ENCODE data around the gene FIBP. TPM values are rescaled to one million over a fixed set of nuclear protein-coding genes. Genes with fewer than 3 reads are reported as not detected.

The FIBP gene
- total RNA-seq, 1 donor from 2014 or later: 77.8 TPM

DNA sequence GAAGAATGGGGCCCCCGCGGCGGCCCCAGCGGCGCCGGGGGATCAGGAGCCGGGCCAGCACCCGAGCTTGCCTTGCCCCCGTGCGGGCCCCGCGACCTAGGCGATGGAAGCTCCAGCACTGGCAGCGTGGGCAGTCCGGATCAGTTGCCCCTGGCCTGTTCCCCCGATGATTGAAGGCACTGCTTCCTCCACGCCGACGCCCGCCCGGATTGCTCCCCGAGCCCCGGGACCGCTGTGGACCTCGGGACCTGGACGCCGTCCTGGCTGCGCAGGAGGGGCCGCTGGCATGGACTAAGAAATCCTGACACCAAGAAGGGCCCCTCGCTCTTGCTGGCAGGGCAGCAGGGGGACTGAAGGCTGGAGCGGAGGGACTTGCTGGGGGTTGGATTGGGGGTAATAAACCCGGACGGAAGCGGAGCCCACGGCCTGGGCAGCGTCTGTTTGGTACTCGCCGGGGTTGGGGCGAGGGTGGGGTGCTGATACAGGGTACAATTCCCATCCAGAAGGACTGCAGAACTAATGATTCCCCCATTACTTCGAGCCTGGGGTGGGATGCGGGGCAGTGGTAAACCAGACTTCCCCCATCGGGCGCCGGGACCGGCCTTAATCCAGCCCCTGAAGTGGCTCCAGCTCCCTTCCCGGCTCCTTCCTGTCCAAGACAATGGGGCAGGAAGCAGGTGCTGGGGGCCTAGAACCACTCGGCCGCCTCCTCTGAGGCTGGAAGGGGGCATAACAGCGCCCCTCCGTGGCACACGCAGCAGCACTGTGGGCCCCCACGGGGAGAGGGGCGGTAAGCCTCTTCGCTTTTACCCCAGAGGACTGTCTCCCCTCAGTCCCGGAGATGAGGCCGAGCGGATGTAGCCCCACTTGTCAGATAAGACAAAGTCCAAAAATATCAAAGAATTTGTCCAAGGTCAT, 3.2 kb upstream of the FIBP start:
- Mint-ChIP-seq H3K9me3 (ENCODE audit: low read depth) (no peaks in the 10 kb centered on the region), H3K27me3 (peaks cover 33% of the 10 kb centered on the region), H3K27ac (no peak overlapping the region), H3K4me3 (ENCODE audit: low read depth) (peak overlapping the region; percentile 63), H3K36me3 (ENCODE audit: insufficient read depth) (peaks cover 1% of the 10 kb centered on the region), H3K4me1 (ENCODE audit: low read depth) (peaks cover 34% of the 10 kb centered on the region)
- TF ChIP-seq, protein P1, sequence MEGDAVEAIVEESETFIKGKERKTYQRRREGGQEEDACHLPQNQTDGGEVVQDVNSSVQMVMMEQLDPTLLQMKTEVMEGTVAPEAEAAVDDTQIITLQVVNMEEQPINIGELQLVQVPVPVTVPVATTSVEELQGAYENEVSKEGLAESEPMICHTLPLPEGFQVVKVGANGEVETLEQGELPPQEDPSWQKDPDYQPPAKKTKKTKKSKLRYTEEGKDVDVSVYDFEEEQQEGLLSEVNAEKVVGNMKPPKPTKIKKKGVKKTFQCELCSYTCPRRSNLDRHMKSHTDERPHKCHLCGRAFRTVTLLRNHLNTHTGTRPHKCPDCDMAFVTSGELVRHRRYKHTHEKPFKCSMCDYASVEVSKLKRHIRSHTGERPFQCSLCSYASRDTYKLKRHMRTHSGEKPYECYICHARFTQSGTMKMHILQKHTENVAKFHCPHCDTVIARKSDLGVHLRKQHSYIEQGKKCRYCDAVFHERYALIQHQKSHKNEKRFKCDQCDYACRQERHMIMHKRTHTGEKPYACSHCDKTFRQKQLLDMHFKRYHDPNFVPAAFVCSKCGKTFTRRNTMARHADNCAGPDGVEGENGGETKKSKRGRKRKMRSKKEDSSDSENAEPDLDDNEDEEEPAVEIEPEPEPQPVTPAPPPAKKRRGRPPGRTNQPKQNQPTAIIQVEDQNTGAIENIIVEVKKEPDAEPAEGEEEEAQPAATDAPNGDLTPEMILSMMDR (IDR thresholded peaks at IDR 0.05; ENCODE audit: unreplicated experiment): no peak
- no peak for DNase-seq (ENCODE audit: low spot score, unreplicated experiment)

- DNase-seq (ENCODE audit: low spot score, unreplicated experiment): peak; percentile 87
- peak within 1 kb of the TSS; percentile 98 for H3K4me3 Mint-ChIP-seq (ENCODE audit: low read depth)
- peaks cover 1% of the 10 kb centered on the region for H3K36me3 Mint-ChIP-seq (ENCODE audit: insufficient read depth)
- TF ChIP-seq, protein P1 (IDR thresholded peaks at IDR 0.05; ENCODE audit: unreplicated experiment): peak; percentile 49
- H3K27me3 Mint-ChIP-seq: peaks cover 24% of the 10 kb centered on the region
- no peaks in the 10 kb centered on the region for H3K9me3 Mint-ChIP-seq (ENCODE audit: low read depth)
- peak within 1 kb of the TSS; percentile 93 for H3K27ac Mint-ChIP-seq
- peaks cover 35% of the 10 kb centered on the region for H3K4me1 Mint-ChIP-seq (ENCODE audit: low read depth)
These were observed 2.3 kb upstream of the FIBP start, which contains the start of gene CCDC85B for GRCh38 chr11:65890324-65891218. Gene CCDC85B, plus strand, starts transcription at chr11:65890673. Its CDS starts 111 bp downstream, at chr11:65890784.

DNA sequence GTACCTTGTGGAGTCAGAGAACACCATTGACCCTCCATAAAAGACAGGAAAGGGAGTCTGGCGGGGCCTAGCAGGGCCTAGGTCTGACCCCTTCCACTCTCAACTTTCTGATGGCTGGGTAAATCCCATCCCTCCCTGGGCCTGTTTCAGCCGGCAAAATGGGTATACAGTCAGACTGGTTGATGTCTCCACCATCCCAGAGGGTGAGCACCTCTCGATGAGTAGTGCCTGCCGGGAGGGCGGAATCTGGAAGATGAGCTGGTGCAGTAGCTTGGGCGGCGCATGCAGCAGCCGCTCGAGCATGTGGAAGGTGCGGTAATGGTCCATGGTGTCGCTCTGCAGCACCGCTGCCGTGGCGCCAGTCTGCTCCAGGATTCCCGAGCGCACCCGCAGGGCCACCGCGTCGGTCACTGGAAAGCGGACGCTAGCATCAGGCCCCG, 528 bp downstream of the FIBP start:
- Mint-ChIP-seq H3K36me3 (ENCODE audit: insufficient read depth) (peaks cover 6% of the 10 kb centered on the region), H3K27me3 (peaks cover 18% of the 10 kb centered on the region), H3K9me3 (ENCODE audit: low read depth) (no peaks in the 10 kb centered on the region), H3K4me3 (ENCODE audit: low read depth) (peak overlapping the region; percentile 98), H3K4me1 (ENCODE audit: low read depth) (peaks cover 35% of the 10 kb centered on the region), H3K27ac (peak overlapping the region; percentile 99)
- TF ChIP-seq, protein P1 (IDR thresholded peaks at IDR 0.05; ENCODE audit: unreplicated experiment): no peak
- no peak for DNase-seq (ENCODE audit: low spot score, unreplicated experiment)

DNA sequence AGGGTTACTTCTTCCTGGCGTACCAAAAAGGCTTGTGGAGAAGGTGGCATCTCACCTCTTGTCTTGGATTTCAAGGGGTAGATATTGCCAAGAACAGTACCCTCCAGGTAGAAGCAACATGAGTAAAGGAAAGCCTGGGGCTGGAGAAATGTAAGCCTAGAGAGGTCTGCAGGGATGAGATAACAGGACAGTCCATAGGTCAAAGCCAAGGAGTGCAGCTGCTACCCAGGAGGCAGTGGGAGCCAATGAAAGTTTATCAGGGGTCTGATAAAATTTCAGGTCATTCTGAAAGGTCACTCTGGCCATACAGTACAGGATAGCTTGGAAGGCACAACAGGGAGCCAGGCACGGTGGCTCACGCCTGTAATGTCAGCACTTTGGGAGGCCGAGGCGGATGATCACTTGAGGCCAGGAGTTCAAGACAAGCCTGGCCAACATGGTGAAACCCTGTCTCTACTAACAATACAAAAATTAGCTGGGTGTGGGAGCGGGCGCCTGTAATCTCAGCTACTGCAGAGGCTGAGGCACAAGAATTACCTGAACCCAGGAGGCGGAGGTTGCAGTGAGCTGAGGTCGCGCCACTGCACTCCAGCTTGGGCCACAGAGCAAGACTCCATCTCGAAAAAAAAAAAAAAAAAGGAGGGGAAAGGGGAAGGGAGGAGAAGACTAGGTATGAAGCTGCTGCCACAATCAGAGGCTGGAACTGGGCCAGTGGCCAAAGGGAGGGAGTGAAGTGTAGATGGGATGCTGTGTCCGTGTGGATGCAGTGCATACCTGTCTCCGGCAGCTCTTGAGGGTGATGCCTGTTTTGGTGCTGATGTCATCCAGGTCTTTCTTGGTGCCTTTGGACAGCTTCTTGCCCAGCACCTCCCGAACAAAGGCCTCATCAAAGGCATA, 1.2 kb downstream of the FIBP start:
- no peak for DNase-seq (ENCODE audit: low spot score, unreplicated experiment)
- H3K9me3 Mint-ChIP-seq (ENCODE audit: low read depth): no peaks in the 10 kb centered on the region
- peaks cover 11% of the 10 kb centered on the region for H3K27me3 Mint-ChIP-seq
- peak overlapping the region; percentile 98 for H3K4me3 Mint-ChIP-seq (ENCODE audit: low read depth)
- peaks cover 6% of the 10 kb centered on the region for H3K36me3 Mint-ChIP-seq (ENCODE audit: insufficient read depth)
- TF ChIP-seq, protein P1 (IDR thresholded peaks at IDR 0.05; ENCODE audit: unreplicated experiment): no peak
- H3K27ac Mint-ChIP-seq: peak overlapping the region; percentile 69
- H3K4me1 Mint-ChIP-seq (ENCODE audit: low read depth): peaks cover 30% of the 10 kb centered on the region
